OCI-LY1 (cell line): ENCODE results near the gene C22orf31.

Experiments used
- CTCF ChIP-seq: fragments of 200-600 bp; sonication (generic), shearing (Covaris generic); IDR thresholded peaks from 2 replicates; pipeline ENCODE4 v1.5.1; 2017; ENCODE audit warnings: mild to moderate bottlenecking, antibody characterized with exemption, low read length, moderate library complexity, mixed read lengths
- EZH2 ChIP-seq: fragments of 200-600 bp; sonication (generic), shearing (Covaris generic); IDR thresholded peaks from 2 replicates; pipeline ENCODE4 v1.8.0; 2017; ENCODE audit warnings: borderline replicate concordance, mixed run types, mild to moderate bottlenecking, antibody characterized with exemption, low read length, moderate library complexity, mixed read lengths

GRCh38 chr22:29078869-29079207 is 17.2 kb upstream of the C22orf31 start:
- TF ChIP-seq EZH2 (no peak), CTCF (no peak)
